ENCODE results near the gene IRS1. TPM values are rescaled to one million over a fixed set of nuclear protein-coding genes. Genes with fewer than 3 reads are reported as not detected.

The IRS1 gene
- polyA plus RNA-seq, 1 of the 3 experiments (the other 2 are of a cell fraction): 16.5 TPM

DNA sequence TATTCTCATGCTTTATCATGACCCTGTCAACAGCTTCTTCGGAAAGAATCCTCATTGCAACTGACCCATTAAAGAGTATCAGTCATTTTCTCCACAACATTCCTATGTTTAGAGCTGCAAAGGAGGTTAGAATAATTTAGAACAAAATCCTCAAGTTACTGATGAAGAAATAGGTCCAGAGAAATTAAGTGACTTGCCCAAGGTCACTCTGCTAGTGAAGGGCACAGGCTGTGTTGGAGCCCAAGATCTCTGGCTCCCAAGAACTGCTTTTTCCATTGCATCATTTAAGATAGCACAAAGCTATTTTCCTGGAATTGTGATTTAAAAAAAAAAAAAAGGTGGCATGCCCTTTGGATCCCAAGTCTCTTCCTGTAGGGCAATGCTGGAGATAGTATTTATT lies 9.6 kb downstream of the IRS1 start:
- Histone ChIP-seq H3K4me2 (no peak overlapping the region), H2AFZ (ENCODE audit: low read depth) (no peak overlapping the region), H3K79me2 (ENCODE audit: insufficient read depth) (peaks cover 92% of the 10 kb centered on the region), H3K4me3 (ENCODE audit: low read depth in 2 of 2, low read length in 1 of 2) (no peak overlapping the region), H3K9me3 (no peaks in the 10 kb centered on the region), H3F3A (replicated peaks; ENCODE audit: insufficient read depth) (peaks cover 6% of the 10 kb centered on the region), H3K27me3 (ENCODE audit: insufficient read depth) (no peaks in the 10 kb centered on the region), H3K27ac (ENCODE audit: low read depth in 2 of 2, low read length in 1 of 2) (no peak overlapping the region), H3K9ac (no peak overlapping the region), H3K4me1 (ENCODE audit: control insufficient read depth in 1 of 2, insufficient read depth in 2 of 2, low read depth in 1 of 2, low read length in 1 of 2) (peaks cover 26 to 30% of the 10 kb centered on the region in 2 experiments), H4K20me1 (ENCODE audit: insufficient read depth) (no peaks in the 10 kb centered on the region; the same call in 1 of the 2 replicates), H3K9me2 (no peaks in the 10 kb centered on the region), H3K36me3 (replicated peaks in 1 of 2; ENCODE audit: control insufficient read depth in 1 of 2, insufficient read depth in 2 of 2, low read length in 1 of 2) (peaks cover 14 to 20% of the 10 kb centered on the region in 2 experiments)
- DNase-seq: no peak
- ChIA-PET POLR2A (no interaction called here), CTCF (interaction anchor here (1.4 to 4.3 kb wide), 3 partner anchors 9 to 28 kb away, joined by 5 to 22 read pairs (median 8); partner anchors contain the start of gene IRS1)
- WGBS (ENCODE audit: low lambda C conversion rate): 91% methylated on average over 1 of the region's 1 CpG
- TF ChIP-seq SMC3 (IDR thresholded peaks at IDR 0.05; ENCODE audit: low read depth, low read length): no peak
- no peak for TF ChIP-seq RCOR1 (IDR thresholded peaks at IDR 0.05; ENCODE audit: low read length)
- no peak for TF ChIP-seq USF2 (IDR thresholded peaks at IDR 0.05; ENCODE audit: borderline replicate concordance, low read depth, low read length)
- TF ChIP-seq GABPA (IDR thresholded peaks at IDR 0.05; ENCODE audit: low read depth): no peak
- TF ChIP-seq, protein P1, sequence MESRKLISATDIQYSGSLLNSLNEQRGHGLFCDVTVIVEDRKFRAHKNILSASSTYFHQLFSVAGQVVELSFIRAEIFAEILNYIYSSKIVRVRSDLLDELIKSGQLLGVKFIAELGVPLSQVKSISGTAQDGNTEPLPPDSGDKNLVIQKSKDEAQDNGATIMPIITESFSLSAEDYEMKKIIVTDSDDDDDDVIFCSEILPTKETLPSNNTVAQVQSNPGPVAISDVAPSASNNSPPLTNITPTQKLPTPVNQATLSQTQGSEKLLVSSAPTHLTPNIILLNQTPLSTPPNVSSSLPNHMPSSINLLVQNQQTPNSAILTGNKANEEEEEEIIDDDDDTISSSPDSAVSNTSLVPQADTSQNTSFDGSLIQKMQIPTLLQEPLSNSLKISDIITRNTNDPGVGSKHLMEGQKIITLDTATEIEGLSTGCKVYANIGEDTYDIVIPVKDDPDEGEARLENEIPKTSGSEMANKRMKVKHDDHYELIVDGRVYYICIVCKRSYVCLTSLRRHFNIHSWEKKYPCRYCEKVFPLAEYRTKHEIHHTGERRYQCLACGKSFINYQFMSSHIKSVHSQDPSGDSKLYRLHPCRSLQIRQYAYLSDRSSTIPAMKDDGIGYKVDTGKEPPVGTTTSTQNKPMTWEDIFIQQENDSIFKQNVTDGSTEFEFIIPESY (IDR thresholded peaks at IDR 0.05; ENCODE audit: borderline replicate concordance, low read depth): no peak
- no peak for TF ChIP-seq GATA2 (CRISPR knock-in tag; IDR thresholded peaks at IDR 0.05)
- no peak for TF ChIP-seq FOXJ3 (CRISPR knock-in tag; IDR thresholded peaks at IDR 0.05)
- TF ChIP-seq, protein P2, sequence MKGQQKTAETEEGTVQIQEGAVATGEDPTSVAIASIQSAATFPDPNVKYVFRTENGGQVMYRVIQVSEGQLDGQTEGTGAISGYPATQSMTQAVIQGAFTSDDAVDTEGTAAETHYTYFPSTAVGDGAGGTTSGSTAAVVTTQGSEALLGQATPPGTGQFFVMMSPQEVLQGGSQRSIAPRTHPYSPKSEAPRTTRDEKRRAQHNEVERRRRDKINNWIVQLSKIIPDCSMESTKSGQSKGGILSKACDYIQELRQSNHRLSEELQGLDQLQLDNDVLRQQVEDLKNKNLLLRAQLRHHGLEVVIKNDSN (IDR thresholded peaks at IDR 0.05; ENCODE audit: borderline replicate concordance, low read depth): no peak
- no peak for TF ChIP-seq PBX3 (IDR thresholded peaks at IDR 0.05)
- no peak for TF ChIP-seq NRF1 (IDR thresholded peaks at IDR 0.05; ENCODE audit: low read depth, low read length)
- TF ChIP-seq TEAD4 (IDR thresholded peaks at IDR 0.05; ENCODE audit: borderline replicate concordance, insufficient read depth): no peak
- TF ChIP-seq EZH2phosphoT487 (IDR thresholded peaks at IDR 0.05; ENCODE audit: borderline replicate concordance, low read depth): no peak
- TF ChIP-seq NFIC (IDR thresholded peaks at IDR 0.05; ENCODE audit: borderline replicate concordance): no peak
